ENCODE data around the gene TGM6.

DNA sequence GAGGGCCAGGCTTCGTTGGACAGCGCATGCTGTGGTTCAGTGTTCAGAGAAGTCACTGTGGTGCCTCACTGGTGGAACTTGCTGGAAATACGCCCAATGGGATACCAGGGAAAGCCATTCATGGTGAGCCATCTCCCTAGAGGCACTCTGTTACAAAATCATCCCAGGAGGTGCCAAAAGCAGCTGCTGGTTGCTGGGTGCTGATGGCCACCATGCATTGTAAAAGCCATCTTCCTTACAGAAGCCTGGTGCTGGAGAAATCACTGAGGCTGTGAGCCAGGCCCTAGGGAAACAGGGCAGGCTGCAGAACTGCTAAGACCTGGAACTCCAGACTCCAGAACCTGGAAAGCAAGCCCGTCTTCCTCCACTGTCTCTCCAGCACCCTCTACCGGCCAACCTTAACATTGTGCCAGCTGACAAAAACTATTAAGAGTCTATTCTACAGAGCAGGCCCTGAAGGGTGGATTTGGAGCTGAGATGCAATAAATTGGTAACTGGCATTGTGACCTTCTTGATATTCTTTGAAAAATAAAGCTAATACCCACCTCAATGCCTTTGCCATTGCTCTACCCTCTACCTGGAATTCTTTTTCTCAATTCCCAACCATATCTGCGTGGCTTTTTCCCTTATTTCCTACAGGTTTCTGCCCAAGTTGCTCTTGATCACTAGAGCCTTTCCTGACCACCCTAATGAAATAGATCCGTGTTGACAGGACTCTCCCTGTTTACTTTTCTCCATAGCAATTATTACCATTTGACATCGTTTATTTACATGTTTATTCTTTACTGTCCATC is 71.4 kb downstream of the TGM6 start:
- TF ChIP-seq, protein P1, sequence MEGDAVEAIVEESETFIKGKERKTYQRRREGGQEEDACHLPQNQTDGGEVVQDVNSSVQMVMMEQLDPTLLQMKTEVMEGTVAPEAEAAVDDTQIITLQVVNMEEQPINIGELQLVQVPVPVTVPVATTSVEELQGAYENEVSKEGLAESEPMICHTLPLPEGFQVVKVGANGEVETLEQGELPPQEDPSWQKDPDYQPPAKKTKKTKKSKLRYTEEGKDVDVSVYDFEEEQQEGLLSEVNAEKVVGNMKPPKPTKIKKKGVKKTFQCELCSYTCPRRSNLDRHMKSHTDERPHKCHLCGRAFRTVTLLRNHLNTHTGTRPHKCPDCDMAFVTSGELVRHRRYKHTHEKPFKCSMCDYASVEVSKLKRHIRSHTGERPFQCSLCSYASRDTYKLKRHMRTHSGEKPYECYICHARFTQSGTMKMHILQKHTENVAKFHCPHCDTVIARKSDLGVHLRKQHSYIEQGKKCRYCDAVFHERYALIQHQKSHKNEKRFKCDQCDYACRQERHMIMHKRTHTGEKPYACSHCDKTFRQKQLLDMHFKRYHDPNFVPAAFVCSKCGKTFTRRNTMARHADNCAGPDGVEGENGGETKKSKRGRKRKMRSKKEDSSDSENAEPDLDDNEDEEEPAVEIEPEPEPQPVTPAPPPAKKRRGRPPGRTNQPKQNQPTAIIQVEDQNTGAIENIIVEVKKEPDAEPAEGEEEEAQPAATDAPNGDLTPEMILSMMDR (IDR thresholded peaks at IDR 0.05; ENCODE audit: insufficient read depth, low read length) = peak; percentile 80
- TF ChIP-seq POLR2AphosphoS5 (IDR thresholded peaks at IDR 0.05; ENCODE audit: low read depth) = no peak

All from HL-60 (cell line).